NCI-H82 treated with DMSO at 0.1 percent for 48 hours (cell line): ENCODE data around the gene RXYLT1.
A peak's percentile ranks its signal among the peaks of the same experiment; 100 is the strongest.
"Not testable (repeated sequence)": the region's sequence is repeated elsewhere in the genome, so short reads cannot be mapped to it uniquely, and the experiment has no call there.

Source experiments
- DNase-seq: peaks from one replicate; lab custom pipeline; 2025; ENCODE audit not compliant: unreplicated experiment; lab: John Stamatoyannopoulos, UW

Gene RXYLT1

DNA sequence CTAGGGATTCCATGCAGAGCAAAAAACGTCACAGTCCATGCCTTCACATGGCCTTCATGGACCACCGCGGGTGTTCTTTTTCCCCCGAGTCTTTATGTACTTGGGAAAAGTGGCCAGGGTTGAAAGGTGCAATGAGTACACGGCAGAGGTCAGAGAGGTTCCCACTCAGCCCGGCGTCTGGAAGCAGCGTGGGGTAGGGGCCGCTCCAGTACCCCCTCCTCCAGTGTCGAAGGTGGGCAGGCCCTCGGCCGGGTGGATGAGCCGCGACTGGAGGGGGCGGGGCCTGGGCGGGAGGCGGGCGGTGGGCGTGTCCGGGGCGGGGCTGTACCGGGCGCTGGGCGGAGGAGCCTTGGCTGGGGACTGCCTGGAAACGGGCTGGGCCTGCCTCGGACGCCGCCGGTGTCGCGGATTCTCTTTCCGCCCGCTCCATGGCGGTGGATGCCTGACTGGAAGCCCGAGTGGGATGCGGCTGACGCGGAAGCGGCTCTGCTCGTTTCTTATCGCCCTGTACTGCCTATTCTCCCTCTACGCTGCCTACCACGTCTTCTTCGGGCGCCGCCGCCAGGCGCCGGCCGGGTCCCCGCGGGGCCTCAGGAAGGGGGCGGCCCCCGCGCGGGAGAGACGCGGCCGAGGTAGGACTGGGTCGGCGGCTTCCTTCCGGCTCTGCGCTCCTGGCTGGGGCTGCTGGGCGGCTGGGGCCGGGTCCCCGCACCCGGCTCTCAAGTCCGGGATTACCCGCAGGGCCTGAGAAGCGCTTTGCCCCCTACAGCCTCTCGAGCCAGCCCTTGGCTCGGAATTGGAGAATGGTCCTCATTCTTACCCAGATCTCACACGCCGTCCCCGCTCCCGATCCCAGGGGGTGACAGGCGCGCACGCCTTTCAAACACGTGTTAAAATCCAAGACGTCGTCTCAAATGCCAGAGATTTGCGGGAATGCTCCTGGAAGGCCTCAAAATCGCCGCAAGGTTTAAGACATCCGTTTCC lies at the start of gene RXYLT1:
Gene RXYLT1 (plus strand): TSS at position 412 of the 984 bp plus-strand sequence. CDS start 52 bp downstream, at position 464.
- DNase-seq: peak; percentile 67

DNA sequence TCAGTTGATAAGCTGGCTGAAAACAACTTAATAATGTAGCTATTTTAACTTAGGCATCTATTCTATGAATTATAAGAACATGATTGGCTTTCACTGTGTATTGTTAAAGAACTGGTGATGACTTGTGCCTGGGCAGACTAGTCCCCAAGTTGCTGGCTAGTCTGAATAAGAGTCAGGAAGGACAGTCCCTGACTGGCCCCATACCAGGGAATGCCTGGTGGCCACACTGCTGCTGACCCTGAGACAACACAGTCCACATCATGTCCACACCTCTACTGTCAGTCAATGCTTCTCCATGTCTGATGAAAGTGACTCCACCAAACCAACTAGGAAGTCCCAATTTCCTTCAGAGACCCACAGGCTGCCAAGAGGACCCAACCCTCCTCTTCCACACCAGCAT lies 46.9 kb upstream of the RXYLT1 start:
- DNase-seq: not testable (repeated sequence)

GRCh38 chr12:63733585-63733984 lies 46.1 kb upstream of the RXYLT1 start:
- not testable (repeated sequence) for DNase-seq

- not testable (repeated sequence) for DNase-seq
Observed at GRCh38 chr12:63740551-63740950, 39.2 kb upstream of the RXYLT1 start.

DNA sequence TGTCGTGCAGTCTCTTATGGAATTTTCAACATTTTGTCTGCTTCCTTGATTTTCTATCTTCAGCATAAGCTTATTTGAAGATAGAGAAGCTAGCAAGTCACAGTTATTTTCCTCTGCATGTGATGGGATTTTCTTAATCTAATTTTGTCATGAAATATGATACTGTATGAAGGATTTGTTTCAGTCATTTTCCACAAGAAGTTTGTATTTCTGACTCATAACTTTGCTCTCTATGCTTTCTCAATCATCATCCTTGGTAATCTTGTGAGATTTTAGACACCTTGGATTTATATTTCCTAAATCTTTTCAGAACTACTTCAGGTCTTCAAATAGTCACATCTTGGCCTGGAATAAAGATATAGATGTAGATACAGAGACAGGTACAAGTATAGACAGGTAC lies 38.3 kb upstream of the RXYLT1 start:
- not testable (repeated sequence) for DNase-seq

GRCh38 chr12:63744110-63744509 lies 35.6 kb upstream of the RXYLT1 start:
- DNase-seq: not testable (repeated sequence)

DNA sequence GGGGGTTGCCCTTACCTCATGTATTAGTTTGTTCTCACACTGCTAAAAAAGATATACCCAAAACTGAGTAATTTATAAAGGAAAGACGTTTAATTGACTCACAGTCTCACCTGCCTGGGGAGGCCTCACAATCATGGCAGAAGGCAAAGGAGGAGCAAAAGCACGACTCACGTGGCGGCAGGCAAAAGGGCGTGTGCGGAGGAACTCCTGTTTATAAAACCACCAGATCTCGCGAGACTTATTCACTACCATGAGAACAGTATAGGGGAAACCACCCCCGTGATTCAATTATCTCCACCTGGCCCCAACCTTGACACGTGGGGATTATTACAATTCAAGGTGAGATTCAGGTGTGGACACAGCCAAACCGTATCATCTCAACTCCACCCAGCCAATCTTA lies 33.2 kb upstream of the RXYLT1 start:
- not testable (repeated sequence) for DNase-seq

GRCh38 chr12:63747136-63747535 lies 32.6 kb upstream of the RXYLT1 start:
- DNase-seq: not testable (repeated sequence)

DNA sequence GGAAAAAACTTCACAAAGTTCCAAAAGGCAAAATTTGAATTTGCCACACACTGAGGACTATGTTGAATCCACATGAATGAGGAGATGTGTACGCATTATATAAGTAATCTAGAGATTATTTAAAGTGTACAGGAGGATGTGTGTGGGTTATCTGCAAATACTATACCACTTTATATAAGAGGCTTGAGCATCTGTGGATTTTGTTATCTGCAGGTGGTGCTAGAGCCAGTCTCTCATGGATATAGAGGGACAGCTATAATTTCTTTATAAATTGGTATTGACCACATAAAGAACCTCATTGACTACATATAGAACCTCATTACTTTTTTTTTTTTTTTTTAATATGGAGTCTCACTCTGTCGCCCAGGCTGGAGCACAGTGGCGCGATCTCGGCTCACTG lies 32.2 kb upstream of the RXYLT1 start:
- DNase-seq: no peak

GRCh38 chr12:63752283-63752682 lies 27.4 kb upstream of the RXYLT1 start:
- no peak for DNase-seq

DNA sequence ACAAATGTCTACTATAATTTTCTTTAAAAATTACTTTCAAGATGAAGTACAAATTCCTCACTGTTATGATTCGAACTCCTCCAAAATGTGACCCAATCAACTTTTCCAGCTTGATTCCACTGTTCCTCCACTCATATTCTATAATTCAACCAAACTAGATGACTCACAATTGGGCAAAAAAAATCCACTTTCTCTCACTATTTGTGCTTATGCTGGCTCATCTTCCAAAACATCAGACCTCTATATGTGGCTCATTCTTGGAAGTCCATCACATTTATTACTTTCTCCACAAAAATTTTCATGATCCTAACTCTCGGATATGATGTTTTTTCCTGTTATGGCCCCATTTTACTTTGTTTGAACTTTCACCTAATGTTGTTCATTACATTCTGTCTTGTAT lies 26.9 kb upstream of the RXYLT1 start:
- no peak for DNase-seq

GRCh38 chr12:63753743-63754142 lies 26.0 kb upstream of the RXYLT1 start:
- no peak for DNase-seq

GRCh38 chr12:63764481-63764880 lies 15.2 kb upstream of the RXYLT1 start:
- no peak for DNase-seq

DNA sequence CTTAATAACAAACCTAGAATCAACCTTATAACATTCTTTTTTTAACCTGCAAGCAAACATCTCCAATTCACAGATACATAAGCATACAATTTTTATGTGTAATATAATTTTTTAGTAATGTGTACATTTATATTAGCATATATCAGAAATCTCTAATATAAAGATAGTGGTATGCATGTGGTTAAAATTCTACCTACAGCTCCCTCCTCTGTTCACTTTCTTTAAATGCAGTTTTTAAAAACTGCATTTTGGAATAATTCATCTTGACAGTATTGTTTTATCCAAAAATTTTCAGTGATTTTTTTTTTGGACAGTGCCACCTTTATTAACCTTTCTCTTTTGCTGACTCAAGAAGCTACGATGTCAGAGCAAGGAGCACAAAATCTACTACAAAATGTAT lies 13.2 kb upstream of the RXYLT1 start:
- DNase-seq: no peak

DNA sequence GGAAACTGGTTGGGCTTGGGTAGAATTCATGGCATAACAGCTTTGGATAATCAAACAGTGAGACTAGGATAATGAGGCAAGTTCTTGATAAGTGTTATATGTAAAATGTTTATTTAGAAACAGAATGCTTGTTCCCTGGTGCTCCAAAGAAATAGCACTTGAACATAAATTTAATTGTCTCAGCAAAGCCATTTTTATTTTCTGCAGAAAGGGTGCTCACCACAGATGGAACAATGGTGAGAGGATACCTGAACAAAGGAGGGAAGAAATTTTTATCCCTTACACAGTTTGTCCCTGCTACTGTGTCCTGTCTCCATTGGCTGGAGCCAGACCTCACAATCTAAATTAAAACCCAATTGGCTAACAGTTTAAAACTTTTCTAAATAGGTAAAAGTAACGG lies 9.3 kb upstream of the RXYLT1 start:
- DNase-seq: no peak

DNA sequence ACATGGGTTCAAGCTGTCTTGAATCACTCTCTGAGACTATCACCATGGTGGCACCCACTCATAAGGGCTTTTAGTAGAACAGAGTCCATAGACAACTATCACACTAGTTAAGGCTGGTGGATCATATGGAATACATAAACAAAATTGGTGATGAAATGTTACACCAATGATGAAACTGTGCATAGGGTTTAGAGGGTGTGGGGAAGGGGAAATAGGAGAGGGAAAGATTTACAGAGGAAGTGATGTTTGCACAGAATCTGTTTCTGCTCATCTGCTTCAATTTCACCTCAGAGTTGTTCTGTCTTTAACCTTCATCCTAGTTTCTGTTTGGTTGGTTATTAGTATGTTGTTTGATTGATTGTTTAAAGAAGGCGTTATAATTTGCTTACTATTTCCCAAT lies 2.4 kb upstream of the RXYLT1 start:
- no peak for DNase-seq

DNA sequence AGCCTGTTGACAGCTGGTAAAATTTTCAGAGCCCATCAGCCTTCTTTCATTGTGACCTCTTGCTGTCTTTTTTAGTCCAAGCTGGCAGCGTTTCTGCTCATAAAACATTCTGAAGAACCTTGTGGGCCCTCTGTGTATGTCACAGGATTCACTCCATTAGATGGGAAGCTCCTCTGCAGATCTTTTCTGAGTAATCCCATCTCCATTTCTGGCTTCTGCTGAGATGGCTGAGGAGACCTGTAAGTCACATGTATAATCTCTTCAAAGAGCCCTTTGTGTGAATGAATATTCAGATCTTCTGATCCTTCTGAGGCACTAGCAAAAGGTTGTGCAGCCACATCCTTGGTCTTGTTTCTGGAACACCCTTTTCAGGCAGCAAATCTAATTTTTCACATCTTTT lies 2.8 kb downstream of the RXYLT1 start:
- DNase-seq: no peak

- no peak for DNase-seq
Observed at GRCh38 chr12:63787306-63787705, 7.6 kb downstream of the RXYLT1 start.

DNA sequence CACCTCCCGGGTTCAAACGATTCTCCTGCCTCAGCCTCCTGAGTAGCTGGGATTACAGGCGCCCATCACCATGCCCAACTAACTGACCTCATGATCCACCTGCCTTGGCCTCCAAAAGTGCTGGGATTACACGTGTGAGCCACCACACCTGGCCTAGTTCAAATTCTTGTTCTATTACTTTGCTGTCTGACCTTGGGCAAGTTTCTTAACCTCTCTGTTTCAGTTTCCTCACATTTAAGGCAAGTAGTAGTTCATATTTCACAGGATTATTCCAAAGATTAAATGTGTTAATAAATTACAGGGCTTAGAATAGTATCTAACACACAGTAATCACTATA lies 10.9 kb downstream of the RXYLT1 start:
- no peak for DNase-seq

GRCh38 chr12:63792338-63792737 lies 12.6 kb downstream of the RXYLT1 start:
- DNase-seq: no peak

DNA sequence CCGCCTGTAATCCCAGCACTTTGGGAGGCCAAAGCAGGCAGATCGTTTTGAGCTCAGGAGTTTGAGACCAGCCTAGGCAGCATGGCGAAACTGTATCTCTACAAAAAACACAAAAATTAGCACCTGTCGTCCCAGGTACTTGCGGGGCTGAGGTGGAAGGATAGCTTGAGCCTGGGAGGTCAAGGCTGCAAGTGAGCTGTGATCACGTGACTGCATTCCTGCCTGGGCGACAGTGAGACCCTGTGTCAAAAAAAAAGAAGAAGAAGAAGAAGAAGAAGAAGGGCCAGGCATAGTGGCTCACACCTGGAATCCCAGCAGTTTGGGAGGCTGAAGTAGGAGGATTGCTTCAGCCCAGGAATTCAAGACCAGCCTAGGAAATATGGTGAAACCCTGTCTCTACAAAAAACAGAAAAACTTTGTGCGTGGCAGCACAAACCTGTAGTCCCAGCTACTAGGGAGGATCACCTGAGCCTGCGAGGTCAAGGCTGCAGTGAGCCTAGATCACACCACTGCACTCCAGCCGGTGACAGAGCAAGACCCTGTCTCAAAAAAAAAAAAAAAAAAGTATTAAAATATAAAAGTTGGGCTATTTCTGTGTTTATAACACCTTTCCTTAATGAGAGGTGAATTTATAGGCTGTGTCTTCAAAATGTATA lies 15.5 kb downstream of the RXYLT1 start:
- DNase-seq: no peak

GRCh38 chr12:63795944-63796343 lies 16.2 kb downstream of the RXYLT1 start:
- no peak for DNase-seq
